ENCODE measurements around the gene RAB22A. TPM values are rescaled to one million over a fixed set of nuclear protein-coding genes. Genes with fewer than 3 reads are reported as not detected.
"Not testable (repeated sequence)": the region's sequence is repeated elsewhere in the genome, so short reads cannot be mapped to it uniquely, and the experiment has no call there.

Gene RAB22A
- total RNA-seq, 2 experiments from 2014 or later: 9.3 TPM

GRCh38 chr20:58373296-58373695, 63.8 kb downstream of the RAB22A start:
- intact Hi-C loops (cut with DNase I, micrococcal nuclease); H3K27ac Mint-ChIP-seq; CTCF ChIA-PET; H3K36me3 Mint-ChIP-seq (ENCODE audit: low read depth); H3K4me1 Mint-ChIP-seq; H3K9me3 Mint-ChIP-seq (ENCODE audit: low read depth); DNase-seq; H3K4me3 Mint-ChIP-seq; POLR2A ChIA-PET; ATAC-seq: not testable (repeated sequence)
- H3K27me3 Mint-ChIP-seq: peaks cover 10% of the 10 kb centered on the region

- Mint-ChIP-seq H3K4me3 (no peak overlapping the region), H3K9me3 (ENCODE audit: low read depth) (no peaks in the 10 kb centered on the region), H3K27ac (no peak overlapping the region), H3K4me1 (no peaks in the 10 kb centered on the region), H3K27me3 (peaks cover 15% of the 10 kb centered on the region), H3K36me3 (ENCODE audit: low read depth) (no peaks in the 10 kb centered on the region)
- ChIA-PET POLR2A (no interaction called here), CTCF (interaction anchor here (1.0 kb wide), 1 partner anchor 141 kb away, joined by 3 read pairs; no protein-coding TSS in a partner anchor)
- intact Hi-C loops (cut with DNase I, micrococcal nuclease): no loop called here
- no peak for DNase-seq
- ATAC-seq: no peak
Observed at GRCh38 chr20:58374027-58374850, 64.7 kb downstream of the RAB22A start.

DNA sequence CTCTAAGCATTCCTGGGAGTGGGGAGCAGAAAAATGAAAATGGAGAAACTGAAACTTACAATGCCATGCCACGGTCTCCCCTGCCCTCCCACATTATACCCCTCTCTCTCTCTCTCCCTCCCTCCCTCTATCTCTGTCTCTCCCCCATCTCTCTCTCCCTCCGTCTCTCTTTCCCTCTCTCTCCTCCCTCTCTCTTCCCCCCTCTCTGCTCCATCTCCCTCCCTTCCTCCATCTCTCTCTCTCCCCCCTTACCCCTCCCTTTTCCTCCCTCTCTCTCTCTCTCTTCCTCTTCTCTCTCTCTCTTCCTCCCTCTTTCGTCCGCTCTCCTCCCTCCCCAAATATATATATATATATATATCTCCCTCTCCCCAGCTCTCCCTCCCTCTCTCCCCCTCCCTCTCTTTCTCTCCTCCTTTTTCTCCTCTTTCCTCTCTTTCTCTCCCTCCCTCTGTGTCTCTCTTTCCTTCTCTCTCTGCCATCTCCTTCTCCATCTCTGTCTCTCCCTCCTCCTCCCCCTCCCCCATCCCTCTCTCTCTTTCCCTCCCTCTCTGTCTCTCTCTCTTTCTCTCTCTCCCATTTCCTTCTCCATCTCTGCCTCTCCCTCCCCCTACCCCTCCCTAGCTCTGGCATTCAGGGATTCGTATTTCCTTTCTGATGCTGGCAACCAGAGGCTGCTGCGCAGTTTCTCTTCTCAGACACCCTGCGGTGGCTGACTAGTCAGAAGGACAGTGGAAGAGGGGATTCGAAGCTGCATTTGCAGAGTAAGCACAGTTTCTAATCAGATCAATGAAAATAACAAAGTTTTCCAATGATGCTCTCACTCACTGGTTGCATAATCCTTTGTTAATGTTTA, 65.6 kb downstream of the RAB22A start:
- Mint-ChIP-seq H3K36me3 (ENCODE audit: low read depth) (no peaks in the 10 kb centered on the region), H3K27me3 (peaks cover 16% of the 10 kb centered on the region), H3K4me1 (no peaks in the 10 kb centered on the region), H3K9me3 (ENCODE audit: low read depth) (no peaks in the 10 kb centered on the region), H3K4me3 (no peak overlapping the region), H3K27ac (no peak overlapping the region)
- CTCF ChIA-PET: interaction anchor here (1.0 kb wide), 1 partner anchor 142 kb away, joined by 3 read pairs; no protein-coding TSS in a partner anchor
- intact Hi-C loops (cut with DNase I, micrococcal nuclease): no loop called here
- DNase-seq: no peak
- no peak for ATAC-seq
- POLR2A ChIA-PET: no interaction called here

DNA sequence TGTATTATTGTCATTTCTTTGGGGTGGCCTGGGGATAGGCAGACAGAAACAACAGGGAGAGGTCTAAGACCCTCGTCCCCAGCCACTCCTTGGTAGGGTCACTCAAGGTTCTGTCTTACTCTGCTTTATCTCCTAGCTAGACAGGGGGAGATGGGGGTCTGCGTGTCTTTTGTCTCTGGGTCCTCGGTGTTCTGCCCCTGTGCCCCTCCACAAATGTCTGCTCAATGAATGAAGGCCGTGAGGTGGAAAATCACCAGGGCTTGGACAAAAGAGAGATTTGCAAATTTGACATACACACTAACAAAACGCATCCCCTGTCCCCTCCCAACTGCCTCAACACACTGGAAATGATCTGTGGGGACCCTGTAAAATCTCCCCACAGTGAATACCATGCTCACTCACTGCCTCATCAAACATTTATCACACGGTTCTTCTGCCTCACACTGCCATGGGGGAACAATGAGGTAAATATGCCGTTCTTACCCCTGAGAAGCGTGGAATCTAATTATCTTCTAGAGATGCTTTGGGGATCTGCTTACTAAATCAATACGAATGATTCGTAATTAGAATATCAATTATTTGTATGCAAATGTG, 66.3 kb downstream of the RAB22A start:
- CTCF ChIA-PET: interaction anchor here (0.5 to 1.0 kb wide), 2 partner anchors 29 to 142 kb away, joined by 3 to 4 read pairs; no protein-coding TSS in a partner anchor
- no peak overlapping the region for H3K4me3 Mint-ChIP-seq
- POLR2A ChIA-PET: no interaction called here
- no peaks in the 10 kb centered on the region for H3K36me3 Mint-ChIP-seq (ENCODE audit: low read depth)
- no peak overlapping the region for H3K27ac Mint-ChIP-seq
- no peaks in the 10 kb centered on the region for H3K4me1 Mint-ChIP-seq
- peaks cover 2% of the 10 kb centered on the region for H3K9me3 Mint-ChIP-seq (ENCODE audit: low read depth)
- ATAC-seq: no peak
- intact Hi-C loops (cut with DNase I, micrococcal nuclease): no loop called here
- no peak for DNase-seq
- peaks cover 18% of the 10 kb centered on the region for H3K27me3 Mint-ChIP-seq

DNA sequence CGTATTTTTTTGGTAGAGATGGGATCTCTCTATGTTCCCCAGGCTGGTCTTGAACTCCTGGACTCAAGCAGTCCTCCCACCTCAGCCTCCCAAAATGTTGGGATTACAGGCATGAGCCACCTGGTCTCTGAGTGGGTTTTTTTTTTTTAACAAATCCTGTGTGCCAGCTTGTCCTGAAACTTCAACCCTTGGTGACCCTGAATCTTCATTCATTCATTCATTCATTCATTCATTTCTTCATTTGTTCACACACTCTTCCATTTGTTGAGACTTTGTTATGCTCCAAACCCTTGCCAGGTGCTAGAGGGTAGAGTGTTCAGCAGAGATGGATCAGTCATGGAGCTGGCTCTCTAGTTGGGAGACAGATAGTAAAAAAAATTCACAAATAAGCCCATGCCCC, 67.5 kb downstream of the RAB22A start:
- DNase-seq (no peak), ATAC-seq (no peak)
- Mint-ChIP-seq H3K9me3 (ENCODE audit: low read depth) (peaks cover 9% of the 10 kb centered on the region), H3K4me1 (no peaks in the 10 kb centered on the region), H3K27me3 (peaks cover 23% of the 10 kb centered on the region), H3K36me3 (ENCODE audit: low read depth) (peaks cover 2% of the 10 kb centered on the region), H3K27ac (no peak overlapping the region), H3K4me3 (no peak overlapping the region)
- POLR2A ChIA-PET: no interaction called here
- intact Hi-C loops (cut with DNase I, micrococcal nuclease): no loop called here
- CTCF ChIA-PET: interaction anchor here (0.8 kb wide), 1 partner anchor 122 kb away, joined by 3 read pairs; no protein-coding TSS in a partner anchor

- peaks cover 23% of the 10 kb centered on the region for H3K27me3 Mint-ChIP-seq
- H3K9me3 Mint-ChIP-seq (ENCODE audit: low read depth): peaks cover 9% of the 10 kb centered on the region
- H3K27ac Mint-ChIP-seq: no peak overlapping the region
- H3K4me3 Mint-ChIP-seq: no peak overlapping the region
- ChIA-PET CTCF (no interaction called here), POLR2A (no interaction called here)
- no peaks in the 10 kb centered on the region for H3K4me1 Mint-ChIP-seq
- ATAC-seq: no peak
- peaks cover 2% of the 10 kb centered on the region for H3K36me3 Mint-ChIP-seq (ENCODE audit: low read depth)
- intact Hi-C loops (cut with DNase I, micrococcal nuclease): no loop called here
- no peak for DNase-seq
Observed at GRCh38 chr20:58377766-58378401, 68.4 kb downstream of the RAB22A start.

DNA sequence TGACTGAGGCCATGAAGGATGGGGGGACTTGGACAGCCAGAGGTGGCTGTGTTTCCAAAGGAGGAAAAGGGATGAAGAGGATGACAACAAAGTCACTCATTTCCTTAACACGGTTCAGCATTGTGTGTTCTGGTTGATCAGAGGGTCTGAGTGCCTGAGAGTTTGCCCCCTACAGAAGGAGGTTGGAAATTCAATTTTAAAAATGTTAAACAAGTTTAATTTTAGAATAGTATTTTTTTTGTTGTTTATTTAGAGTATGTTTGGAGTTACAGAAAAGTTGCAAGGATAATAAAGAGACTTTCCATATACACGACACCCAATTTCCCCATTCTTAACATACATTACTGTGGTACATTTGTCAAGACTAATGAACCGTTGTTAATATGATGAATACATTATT, 69.2 kb downstream of the RAB22A start:
- Mint-ChIP-seq H3K36me3 (ENCODE audit: low read depth) (peaks cover 2% of the 10 kb centered on the region), H3K9me3 (ENCODE audit: low read depth) (peaks cover 9% of the 10 kb centered on the region), H3K27ac (no peak overlapping the region), H3K4me1 (no peaks in the 10 kb centered on the region), H3K4me3 (no peak overlapping the region), H3K27me3 (peaks cover 23% of the 10 kb centered on the region)
- ChIA-PET CTCF (no interaction called here), POLR2A (no interaction called here)
- no peak for ATAC-seq
- DNase-seq: no peak
- intact Hi-C loops (cut with DNase I, micrococcal nuclease): no loop called here

DNA sequence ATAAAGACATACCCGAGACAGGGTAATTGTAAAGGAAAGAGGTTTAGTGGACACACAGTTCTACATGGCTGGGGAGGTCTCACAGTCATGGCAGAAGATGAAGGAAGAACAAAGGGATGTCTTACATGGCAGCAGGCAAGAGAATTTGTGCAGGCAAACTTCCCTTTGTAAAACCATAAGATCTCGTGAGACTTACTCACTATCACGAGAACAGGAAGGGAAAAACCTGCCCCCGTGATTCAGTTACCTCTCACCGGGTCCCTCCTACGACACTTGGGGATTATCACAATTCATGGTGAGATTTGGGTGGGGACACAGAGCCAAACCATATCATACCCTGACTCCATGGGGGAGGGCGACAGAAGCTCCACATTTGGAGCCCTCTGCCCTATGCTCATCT, 72.1 kb downstream of the RAB22A start:
- peaks cover 22% of the 10 kb centered on the region for H3K27me3 Mint-ChIP-seq
- no peak overlapping the region for H3K4me3 Mint-ChIP-seq
- no peak for ATAC-seq
- no peak for DNase-seq
- no peaks in the 10 kb centered on the region for H3K4me1 Mint-ChIP-seq
- peaks cover 9% of the 10 kb centered on the region for H3K9me3 Mint-ChIP-seq (ENCODE audit: low read depth)
- CTCF ChIA-PET: no interaction called here
- intact Hi-C loops (cut with DNase I, micrococcal nuclease): loop anchor here in 1 of 2 experiments (10.0 kb wide), 1 partner anchor 757 kb away; the partner anchor contains the start of gene ZBP1
- H3K27ac Mint-ChIP-seq: no peak overlapping the region
- peaks cover 2% of the 10 kb centered on the region for H3K36me3 Mint-ChIP-seq (ENCODE audit: low read depth)
- POLR2A ChIA-PET: no interaction called here

GRCh38 chr20:58382096-58382495, 72.6 kb downstream of the RAB22A start:
- DNase-seq (no peak), ATAC-seq (no peak)
- Mint-ChIP-seq H3K36me3 (ENCODE audit: low read depth) (peaks cover 2% of the 10 kb centered on the region), H3K27me3 (peaks cover 22% of the 10 kb centered on the region), H3K4me3 (no peak overlapping the region), H3K4me1 (no peaks in the 10 kb centered on the region), H3K27ac (no peak overlapping the region), H3K9me3 (ENCODE audit: low read depth) (peaks cover 9% of the 10 kb centered on the region)
- ChIA-PET POLR2A (no interaction called here), CTCF (interaction anchor here (1.1 to 1.2 kb wide), 2 partner anchors 15 to 145 kb away, joined by 3 read pairs; no protein-coding TSS in a partner anchor)
- intact Hi-C loops (cut with DNase I, micrococcal nuclease): loop anchor here in 1 of 2 experiments (10.0 kb wide), 1 partner anchor 757 kb away; the partner anchor contains the start of gene ZBP1

DNA sequence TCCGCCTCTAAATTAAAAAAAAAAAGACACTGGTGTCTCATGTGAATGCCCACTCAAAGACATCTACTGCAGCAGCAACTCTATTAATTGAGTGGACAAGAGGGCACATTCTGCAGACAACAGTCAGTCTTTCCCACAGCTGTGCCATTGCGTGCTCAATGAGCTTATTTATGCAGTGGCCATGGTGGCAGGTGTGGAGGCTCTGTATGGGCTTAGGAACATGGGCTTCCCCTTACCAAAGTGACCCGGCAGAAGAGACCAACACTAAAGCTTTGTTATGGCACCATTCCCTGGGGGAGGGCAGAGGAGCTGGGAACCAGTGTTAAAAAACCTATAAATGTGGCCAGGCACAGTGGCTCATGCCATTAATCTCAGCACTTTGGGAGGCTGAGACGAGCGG, 75.3 kb downstream of the RAB22A start:
- intact Hi-C loops (cut with DNase I, micrococcal nuclease): loop anchor here in 1 of 2 experiments (5.0 to 10.0 kb wide), 2 partner anchors 673 to 760 kb away; partner anchors contain the start of genes PMEPA1 and ZBP1
- Mint-ChIP-seq H3K9me3 (ENCODE audit: low read depth) (peaks cover 10% of the 10 kb centered on the region), H3K4me3 (no peak overlapping the region), H3K27ac (no peak overlapping the region), H3K4me1 (peaks cover 2% of the 10 kb centered on the region), H3K36me3 (ENCODE audit: low read depth) (peaks cover 4% of the 10 kb centered on the region), H3K27me3 (peaks cover 8% of the 10 kb centered on the region)
- no peak for ATAC-seq
- DNase-seq: no peak
- CTCF ChIA-PET: no interaction called here
- POLR2A ChIA-PET: no interaction called here

All from activated CD4-positive, alpha-beta T cell treated with anti-CD3 and anti-CD28 coated beads for 36 hours (primary cell).